Suprapubic skin (tissue), 3 donors: Measurements from ENCODE around the gene C1orf21.

ENCODE experiments used
- POLR2AphosphoS5 ChIP-seq, 3 donors: sonication (generic); formaldehyde crosslinking; IDR thresholded peaks; one replicate each; pipeline ENCODE4 v1.6.1; 2017; ENCODE audit warnings: antibody characterized with exemption in 3 of 3
- TF ChIP-seq, protein P1 (sequence below), 2 donors: fragments of 200-600 bp in 1 of 2; fragments of 450-650 bp in 1 of 2; sonication (generic) in 1 of 2; IDR thresholded peaks; one replicate each; pipeline ENCODE4 v1.5.1; 2016 to 2019; ENCODE audit warnings: antibody characterized with exemption in 2 of 2, mild to moderate bottlenecking in 1 of 2, moderate library complexity in 1 of 2

DNA sequence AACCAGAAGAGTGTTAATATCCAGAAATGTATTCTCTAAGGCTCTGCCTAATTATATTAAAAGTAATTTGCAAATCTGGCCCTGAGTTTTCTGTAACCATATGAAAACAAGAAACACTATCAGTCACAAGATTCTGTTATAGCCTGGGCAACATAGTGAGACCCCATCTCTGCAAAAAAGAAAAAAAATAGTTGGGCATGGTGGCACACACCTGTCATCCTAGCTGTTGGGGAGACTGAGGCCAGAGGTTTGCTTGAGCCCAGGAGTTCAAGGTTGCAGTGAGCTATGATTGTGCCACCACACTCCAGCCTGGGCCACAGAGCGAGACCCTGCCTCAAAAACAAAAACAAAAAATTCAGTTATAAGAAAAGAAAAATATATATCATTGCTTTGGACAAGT, 25.6 kb downstream of the C1orf21 start:
- TF ChIP-seq, protein P1, sequence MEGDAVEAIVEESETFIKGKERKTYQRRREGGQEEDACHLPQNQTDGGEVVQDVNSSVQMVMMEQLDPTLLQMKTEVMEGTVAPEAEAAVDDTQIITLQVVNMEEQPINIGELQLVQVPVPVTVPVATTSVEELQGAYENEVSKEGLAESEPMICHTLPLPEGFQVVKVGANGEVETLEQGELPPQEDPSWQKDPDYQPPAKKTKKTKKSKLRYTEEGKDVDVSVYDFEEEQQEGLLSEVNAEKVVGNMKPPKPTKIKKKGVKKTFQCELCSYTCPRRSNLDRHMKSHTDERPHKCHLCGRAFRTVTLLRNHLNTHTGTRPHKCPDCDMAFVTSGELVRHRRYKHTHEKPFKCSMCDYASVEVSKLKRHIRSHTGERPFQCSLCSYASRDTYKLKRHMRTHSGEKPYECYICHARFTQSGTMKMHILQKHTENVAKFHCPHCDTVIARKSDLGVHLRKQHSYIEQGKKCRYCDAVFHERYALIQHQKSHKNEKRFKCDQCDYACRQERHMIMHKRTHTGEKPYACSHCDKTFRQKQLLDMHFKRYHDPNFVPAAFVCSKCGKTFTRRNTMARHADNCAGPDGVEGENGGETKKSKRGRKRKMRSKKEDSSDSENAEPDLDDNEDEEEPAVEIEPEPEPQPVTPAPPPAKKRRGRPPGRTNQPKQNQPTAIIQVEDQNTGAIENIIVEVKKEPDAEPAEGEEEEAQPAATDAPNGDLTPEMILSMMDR (IDR thresholded peaks at IDR 0.05), result no peak
- TF ChIP-seq POLR2AphosphoS5 (IDR thresholded peaks at IDR 0.05), result no peak
